ENCODE results near the gene SP3.
"Not testable (repeated sequence)": the region's sequence is repeated elsewhere in the genome, so short reads cannot be mapped to it uniquely, and the experiment has no call there.

Gene SP3

GRCh38 chr2:173891315-173892037 is 73.7 kb downstream of the SP3 start:
- no peak for DNase-seq (ENCODE audit: low spot score)

GRCh38 chr2:173889464-173889863 is 75.7 kb downstream of the SP3 start:
- not testable (repeated sequence) for DNase-seq (ENCODE audit: low spot score)

- no peak for DNase-seq (ENCODE audit: low spot score)
Measured at GRCh38 chr2:173886613-173887012, 78.6 kb downstream of the SP3 start.

- peak; percentile 34 for DNase-seq (ENCODE audit: low spot score)
Measured at GRCh38 chr2:173884025-173884802, 81.0 kb downstream of the SP3 start.

GRCh38 chr2:173881886-173882285 is 83.3 kb downstream of the SP3 start:
- no peak for DNase-seq (ENCODE audit: low spot score)

- no peak for DNase-seq (ENCODE audit: low spot score)
Measured at GRCh38 chr2:173881461-173881860, 83.7 kb downstream of the SP3 start.

- DNase-seq (ENCODE audit: low spot score) = no peak
Measured at GRCh38 chr2:173880561-173880960, 84.6 kb downstream of the SP3 start.

GRCh38 chr2:173876833-173877413 is 88.2 kb downstream of the SP3 start:
- DNase-seq (ENCODE audit: low spot score) = no peak

- DNase-seq (ENCODE audit: low spot score) = no peak
Measured at GRCh38 chr2:173874894-173875237, 90.3 kb downstream of the SP3 start.

- no peak for DNase-seq (ENCODE audit: low spot score)
Measured at GRCh38 chr2:173874003-173874893, 90.9 kb downstream of the SP3 start.

- no peak for DNase-seq (ENCODE audit: low spot score)
Measured at GRCh38 chr2:173872714-173873113, 92.5 kb downstream of the SP3 start.

GRCh38 chr2:173869244-173870229 is 95.6 kb downstream of the SP3 start:
- no peak for DNase-seq (ENCODE audit: low spot score)

- DNase-seq (ENCODE audit: low spot score) = no peak
Measured at GRCh38 chr2:173868406-173868805, 96.8 kb downstream of the SP3 start.

GRCh38 chr2:173866874-173867618 is 98.1 kb downstream of the SP3 start:
- DNase-seq (ENCODE audit: low spot score) = no peak

GRCh38 chr2:173865971-173866873 is 99.0 kb downstream of the SP3 start:
- DNase-seq (ENCODE audit: low spot score) = no peak

- no peak for DNase-seq (ENCODE audit: low spot score)
Measured at GRCh38 chr2:173862612-173863217, 102.5 kb downstream of the SP3 start.

GRCh38 chr2:173860566-173860965 is 104.6 kb downstream of the SP3 start:
- no peak for DNase-seq (ENCODE audit: low spot score)

GRCh38 chr2:173860082-173860481 is 105.1 kb downstream of the SP3 start:
- no peak for DNase-seq (ENCODE audit: low spot score)

Measured in SK-N-DZ (cell line).